ACC112 (cell line): Measurements from ENCODE around the gene LCN12.

Experiments
- H2AFZ ChIP-seq: fragments of 200-600 bp; sonication (generic); one replicate; pipeline ENCODE4 v1.6.0; 2017; ENCODE audit warnings: antibody characterized with exemption, low read length; ENCODE audit not compliant: unreplicated experiment
- H3K27ac ChIP-seq: fragments of 200-600 bp; sonication (generic); 2 replicates; pipeline ENCODE4 v1.5.1; 2014; ENCODE audit warnings: low read depth, mild to moderate bottlenecking, antibody characterized with exemption, low read length, moderate library complexity
- H3K27me3 ChIP-seq: fragments of 200-600 bp; sonication (generic); 2 replicates; pipeline ENCODE4 v1.6.1; 2014; ENCODE audit warnings: mild to moderate bottlenecking, antibody characterized with exemption, low read length, moderate library complexity, mixed read lengths; ENCODE audit not compliant: insufficient read depth
- H3K36me3 ChIP-seq: fragments of 200-600 bp; sonication (generic); 2 replicates; pipeline ENCODE4 v1.6.1; 2016; ENCODE audit warnings: mild to moderate bottlenecking, antibody characterized with exemption, low read length, moderate library complexity, mixed read lengths; ENCODE audit not compliant: insufficient read depth
- H3K4me1 ChIP-seq: fragments of 200-600 bp; sonication (generic); one replicate; pipeline ENCODE4 v1.6.1; 2016; ENCODE audit warnings: low read length, mixed read lengths; ENCODE audit not compliant: insufficient read depth, unreplicated experiment, control insufficient read depth
- H3K4me3 ChIP-seq: fragments of 200-600 bp; sonication (generic); 2 replicates; pipeline ENCODE4 v1.5.1; 2014; ENCODE audit warnings: mild to moderate bottlenecking, low read depth, low read length
- H3K79me2 ChIP-seq: fragments of 200-600 bp; sonication (generic); one replicate; pipeline ENCODE4 v1.6.0; 2016; ENCODE audit warnings: low read length; ENCODE audit not compliant: control insufficient read depth, unreplicated experiment, insufficient read depth

LCN12 gene

DNA sequence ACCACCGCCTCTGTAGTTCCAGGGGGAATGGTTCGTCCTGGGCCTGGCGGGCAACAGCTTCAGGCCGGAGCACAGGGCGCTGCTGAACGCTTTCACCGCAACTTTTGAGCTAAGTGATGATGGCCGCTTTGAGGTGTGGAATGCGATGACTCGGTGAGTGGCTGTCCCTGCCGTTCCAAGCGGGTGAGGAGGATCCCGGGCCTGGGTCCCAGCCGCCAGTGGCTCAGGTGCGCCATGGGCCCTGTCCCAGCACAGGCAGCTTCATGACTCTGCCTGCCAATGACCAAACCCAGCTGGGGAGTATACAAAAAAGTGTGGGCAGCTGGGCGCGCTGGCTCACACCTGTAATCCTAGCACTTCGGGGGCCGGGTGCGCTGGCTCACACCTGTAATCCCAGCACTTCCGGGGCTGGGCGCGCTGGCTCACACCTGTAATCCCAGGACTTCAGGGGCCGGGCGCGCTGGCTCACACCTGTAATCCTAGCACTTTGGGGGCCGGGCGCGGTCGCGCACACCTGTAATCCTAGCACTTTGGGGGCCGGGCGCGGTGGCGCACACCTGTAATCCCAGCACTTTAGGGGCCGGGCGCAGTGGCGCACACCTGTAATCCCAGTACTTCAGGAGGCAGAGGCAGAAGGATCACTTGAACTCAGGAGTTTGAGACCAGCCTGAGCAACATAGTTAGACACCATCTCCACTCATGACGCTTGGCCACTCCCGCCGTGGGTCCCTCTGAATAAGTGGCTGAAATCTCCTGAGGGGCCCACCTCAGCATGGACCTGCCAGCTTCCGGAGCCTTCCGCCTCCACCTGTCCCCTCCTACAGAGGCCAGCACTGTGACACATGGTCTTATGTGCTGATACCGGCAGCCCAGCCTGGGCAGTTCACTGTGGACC, 1.1 kb downstream of the LCN12 start:
- H3K27me3 ChIP-seq, result no peaks in the 10 kb centered on the region
- no peaks in the 10 kb centered on the region for H3K36me3 ChIP-seq
- no peaks in the 10 kb centered on the region for H3K79me2 ChIP-seq
- H3K27ac ChIP-seq, result no peak overlapping the region
- H2AFZ ChIP-seq, result no peak overlapping the region
- no peak overlapping the region for H3K4me3 ChIP-seq
- H3K4me1 ChIP-seq, result peaks cover 1% of the 10 kb centered on the region

DNA sequence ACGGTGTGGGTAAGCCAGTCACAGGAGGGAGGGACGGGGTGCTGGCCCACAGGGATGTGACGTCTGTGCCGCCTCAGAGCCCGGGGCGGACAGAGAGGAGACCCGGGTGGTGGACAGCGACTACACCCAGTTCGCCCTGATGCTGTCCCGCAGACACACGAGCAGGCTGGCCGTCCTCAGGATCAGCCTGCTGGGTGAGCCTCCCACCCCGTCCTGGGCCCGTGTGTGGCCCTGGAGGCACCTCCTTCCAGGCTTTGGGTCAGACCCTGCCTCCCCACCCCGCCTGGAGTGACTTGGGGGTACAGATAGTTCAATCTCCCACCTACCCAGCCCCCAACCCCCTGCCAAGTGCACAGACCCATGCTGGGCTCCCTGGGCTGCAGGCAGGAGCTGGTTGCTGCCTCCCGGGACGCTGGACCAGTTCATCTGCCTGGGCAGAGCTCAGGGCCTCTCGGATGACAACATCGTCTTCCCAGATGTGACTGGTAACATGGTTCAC, 1.7 kb downstream of the LCN12 start:
- H3K27me3 ChIP-seq, result no peaks in the 10 kb centered on the region
- no peak overlapping the region for H3K4me3 ChIP-seq
- no peaks in the 10 kb centered on the region for H3K36me3 ChIP-seq
- H3K79me2 ChIP-seq, result no peaks in the 10 kb centered on the region
- H2AFZ ChIP-seq, result no peak overlapping the region
- H3K27ac ChIP-seq, result no peak overlapping the region
- no peaks in the 10 kb centered on the region for H3K4me1 ChIP-seq

DNA sequence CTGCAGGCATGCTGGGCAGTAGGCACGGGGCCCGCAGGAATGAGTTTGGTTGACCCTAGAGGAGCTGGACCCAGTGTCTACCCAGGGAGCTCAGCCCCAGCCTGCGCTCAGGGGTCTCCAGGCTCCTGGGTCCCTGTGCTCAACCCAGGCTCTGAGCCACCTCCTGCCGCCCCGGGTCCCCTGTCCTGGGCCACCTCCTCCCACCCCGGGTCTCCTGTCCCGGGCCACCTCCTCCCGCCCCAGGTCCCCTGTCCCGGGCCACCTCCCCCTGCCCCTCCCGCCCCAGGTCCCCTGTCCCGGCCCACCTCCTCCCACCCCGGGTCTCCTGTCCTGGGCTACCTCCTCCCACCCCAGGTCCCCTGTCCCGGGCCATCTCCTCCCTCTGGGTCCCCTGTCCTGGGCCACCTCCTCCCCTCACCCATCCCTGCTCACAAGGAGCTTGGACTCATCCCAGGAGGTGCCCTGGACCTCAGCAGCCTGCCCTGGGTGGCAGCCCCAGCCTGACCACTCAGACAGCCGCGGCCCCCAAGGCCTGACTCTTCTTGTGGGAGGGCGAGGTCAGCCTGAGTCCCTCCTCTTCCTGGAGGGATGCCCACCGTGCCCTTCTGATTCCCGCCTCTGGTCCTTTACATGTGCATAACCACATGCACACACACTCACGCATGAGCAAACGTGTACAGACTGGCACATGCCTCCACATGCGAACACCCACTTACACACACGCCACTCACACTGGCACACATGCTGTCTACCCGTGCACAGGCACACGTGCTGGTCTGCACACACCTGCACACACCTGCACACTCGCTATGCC, 2.4 kb downstream of the LCN12 start:
- Histone ChIP-seq H3K4me3 (no peak overlapping the region), H3K36me3 (no peaks in the 10 kb centered on the region), H3K27me3 (no peaks in the 10 kb centered on the region), H2AFZ (no peak overlapping the region), H3K79me2 (no peaks in the 10 kb centered on the region), H3K4me1 (no peaks in the 10 kb centered on the region), H3K27ac (no peak overlapping the region)

DNA sequence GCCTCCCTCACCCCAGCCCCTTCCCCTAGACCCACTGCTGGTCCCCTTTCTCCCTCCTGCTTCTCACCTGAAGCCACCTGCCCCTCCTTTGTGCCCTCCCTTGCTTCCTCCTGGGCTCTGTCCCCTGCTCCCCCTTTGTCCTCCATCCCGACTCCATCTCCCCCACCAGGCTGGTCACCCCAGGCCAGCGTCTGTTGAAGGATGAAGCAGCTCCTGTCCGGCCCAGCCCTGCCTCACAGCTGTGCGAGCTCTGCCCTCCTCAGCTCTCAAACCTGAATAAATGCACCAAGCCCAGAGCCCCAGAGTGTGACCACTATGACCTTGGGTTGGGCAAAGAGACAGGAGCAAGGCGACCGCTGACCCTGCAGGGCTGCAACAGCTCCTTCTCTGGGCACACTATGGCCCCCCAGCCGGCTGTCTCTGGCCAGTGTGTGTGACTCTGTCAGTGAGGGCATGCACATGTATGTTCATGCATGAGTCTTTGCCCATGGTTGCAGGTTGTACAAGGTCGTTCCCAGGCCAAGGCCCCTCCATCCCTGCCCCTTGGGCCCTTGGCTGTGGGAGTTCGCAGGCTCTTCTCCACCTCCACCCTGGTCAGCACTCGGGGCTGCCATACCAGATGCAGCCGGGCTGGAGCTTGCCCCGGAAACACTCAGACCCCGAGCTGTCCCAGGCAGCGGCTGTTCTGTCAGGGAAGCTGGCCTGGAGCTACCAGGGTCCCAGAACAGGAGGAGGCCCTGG, 3.3 kb downstream of the LCN12 start:
- H3K27me3 ChIP-seq, result no peaks in the 10 kb centered on the region

DNA sequence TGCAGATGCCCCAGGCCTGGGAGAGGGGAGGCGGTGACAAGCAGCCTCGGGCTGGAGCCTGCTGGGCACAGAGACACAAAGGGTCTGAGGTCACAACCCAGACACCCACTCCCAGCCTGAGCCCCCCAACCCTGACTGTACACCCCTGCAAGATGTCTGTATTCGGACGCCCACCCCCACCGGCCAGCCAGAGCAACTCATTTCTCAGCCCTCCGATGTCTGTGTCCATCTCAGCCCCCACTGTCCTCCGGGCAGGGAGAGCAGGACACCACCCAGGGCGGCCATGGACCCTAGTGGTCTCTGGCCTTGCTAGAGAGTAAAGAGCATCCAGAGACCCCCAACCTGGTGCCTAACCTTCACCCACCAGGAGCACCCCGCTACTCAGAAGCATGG, 3.9 kb downstream of the LCN12 start:
- no peak overlapping the region for H2AFZ ChIP-seq
- H3K27me3 ChIP-seq, result no peaks in the 10 kb centered on the region
- H3K79me2 ChIP-seq, result no peaks in the 10 kb centered on the region
- H3K27ac ChIP-seq, result no peak overlapping the region
- no peaks in the 10 kb centered on the region for H3K4me1 ChIP-seq
- no peak overlapping the region for H3K4me3 ChIP-seq
- no peaks in the 10 kb centered on the region for H3K36me3 ChIP-seq

More for the DNA sequence above, 3.3 kb downstream of the LCN12 start:
- Histone ChIP-seq H3K36me3 (no peaks in the 10 kb centered on the region), H3K79me2 (no peaks in the 10 kb centered on the region), H3K4me1 (no peaks in the 10 kb centered on the region), H2AFZ (no peak overlapping the region), H3K27ac (no peak overlapping the region), H3K4me3 (no peak overlapping the region)

DNA sequence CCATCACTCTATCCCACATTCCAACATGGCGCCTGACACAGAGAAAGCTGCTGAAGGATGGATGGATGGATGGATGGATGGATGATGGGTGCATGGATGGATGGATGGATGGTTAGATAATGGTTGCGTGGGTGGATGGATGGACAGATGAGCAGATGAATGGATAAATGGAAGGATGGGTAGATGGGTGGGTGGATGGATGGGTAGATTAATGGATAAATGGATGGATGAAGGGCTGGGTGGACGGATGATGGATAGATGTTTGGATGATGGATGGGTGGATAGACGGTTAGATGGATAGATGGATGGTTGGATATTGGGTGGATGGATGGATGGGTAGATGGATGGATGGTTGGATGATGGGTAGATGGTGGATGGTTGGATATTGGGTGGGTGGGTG, 4.5 kb downstream of the LCN12 start:
- no peaks in the 10 kb centered on the region for H3K4me1 ChIP-seq
- H3K4me3 ChIP-seq, result no peak overlapping the region
- no peaks in the 10 kb centered on the region for H3K36me3 ChIP-seq
- H2AFZ ChIP-seq, result no peak overlapping the region
- H3K79me2 ChIP-seq, result no peaks in the 10 kb centered on the region
- H3K27ac ChIP-seq, result no peak overlapping the region
- no peaks in the 10 kb centered on the region for H3K27me3 ChIP-seq

DNA sequence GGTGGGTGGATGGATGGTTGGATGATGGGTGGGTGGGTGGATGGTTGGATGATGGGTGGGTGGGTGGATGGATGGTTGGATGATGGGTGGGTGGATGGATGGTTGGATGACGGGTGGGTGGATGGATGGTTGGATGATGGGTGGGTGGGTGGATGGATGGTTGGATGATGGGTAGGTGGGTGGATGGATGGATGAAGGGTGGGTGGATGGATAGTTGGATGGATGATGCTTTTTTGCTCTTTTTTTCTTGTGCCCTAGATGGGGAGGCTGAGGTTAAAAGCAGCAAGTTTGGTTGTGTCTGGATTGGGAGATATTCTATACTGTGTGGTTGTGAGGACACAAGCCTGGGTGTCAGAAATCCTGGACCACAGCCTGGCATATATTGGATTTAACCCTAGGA, 5.4 kb downstream of the LCN12 start:
- no peaks in the 10 kb centered on the region for H3K27me3 ChIP-seq

DNA sequence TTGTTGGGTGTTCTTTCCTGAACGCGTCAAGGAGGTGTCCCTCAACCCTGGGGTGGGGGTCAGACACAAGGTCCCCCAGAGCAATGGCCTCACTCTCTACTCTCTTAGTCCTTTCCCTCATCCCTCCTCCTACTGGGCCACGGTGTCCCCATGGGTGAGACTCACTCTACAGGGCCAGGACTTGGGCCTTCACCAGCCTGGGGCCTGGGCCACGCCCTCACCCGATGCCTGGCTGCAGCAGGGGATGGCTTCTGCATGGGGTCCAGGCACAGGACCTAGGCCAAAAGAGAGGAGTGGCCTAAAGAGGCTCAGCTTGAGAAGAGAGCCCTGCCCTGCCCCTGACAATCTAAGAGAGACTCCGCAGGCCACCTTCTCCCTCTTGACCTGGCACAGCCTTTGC, 5.8 kb downstream of the LCN12 start:
- Histone ChIP-seq H3K36me3 (no peaks in the 10 kb centered on the region), H3K79me2 (no peaks in the 10 kb centered on the region), H3K27ac (no peak overlapping the region), H3K4me1 (no peaks in the 10 kb centered on the region), H3K27me3 (no peaks in the 10 kb centered on the region), H2AFZ (no peak overlapping the region), H3K4me3 (no peak overlapping the region)

More for the DNA sequence above, 5.4 kb downstream of the LCN12 start:
- no peaks in the 10 kb centered on the region for H3K4me1 ChIP-seq
- no peak overlapping the region for H3K27ac ChIP-seq
- H2AFZ ChIP-seq, result no peak overlapping the region
- H3K79me2 ChIP-seq, result no peaks in the 10 kb centered on the region
- H3K36me3 ChIP-seq, result no peaks in the 10 kb centered on the region
- no peak overlapping the region for H3K4me3 ChIP-seq

DNA sequence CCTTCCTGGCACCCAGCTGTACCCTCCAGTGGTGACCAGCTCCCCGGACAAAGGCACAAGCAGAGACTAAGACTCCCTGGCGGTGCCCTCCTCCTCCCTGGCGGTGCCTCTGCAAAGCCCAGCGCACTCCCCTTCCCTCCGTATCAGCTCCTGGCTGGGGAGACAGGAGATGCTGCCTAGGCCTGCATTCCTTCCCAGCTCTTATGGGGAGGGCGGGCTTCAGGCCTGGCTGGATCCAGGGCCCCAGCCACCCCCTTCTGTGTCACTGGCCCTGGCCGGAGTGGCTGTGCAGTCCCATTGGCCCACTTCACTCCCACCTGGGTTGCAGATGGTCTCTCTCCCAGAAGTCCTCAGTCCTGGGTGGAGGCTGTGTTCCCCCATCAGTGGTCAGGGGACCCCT, 6.4 kb downstream of the LCN12 start:
- no peaks in the 10 kb centered on the region for H3K4me1 ChIP-seq
- no peak overlapping the region for H3K27ac ChIP-seq
- no peak overlapping the region for H3K4me3 ChIP-seq
- no peaks in the 10 kb centered on the region for H3K27me3 ChIP-seq
- H3K79me2 ChIP-seq, result no peaks in the 10 kb centered on the region
- no peaks in the 10 kb centered on the region for H3K36me3 ChIP-seq
- H2AFZ ChIP-seq, result no peak overlapping the region
